ENCODE results near the gene KCNMA1.
"Not testable (repeated sequence)": the region's sequence is repeated elsewhere in the genome, so short reads cannot be mapped to it uniquely, and the experiment has no call there.

Gene KCNMA1

DNA sequence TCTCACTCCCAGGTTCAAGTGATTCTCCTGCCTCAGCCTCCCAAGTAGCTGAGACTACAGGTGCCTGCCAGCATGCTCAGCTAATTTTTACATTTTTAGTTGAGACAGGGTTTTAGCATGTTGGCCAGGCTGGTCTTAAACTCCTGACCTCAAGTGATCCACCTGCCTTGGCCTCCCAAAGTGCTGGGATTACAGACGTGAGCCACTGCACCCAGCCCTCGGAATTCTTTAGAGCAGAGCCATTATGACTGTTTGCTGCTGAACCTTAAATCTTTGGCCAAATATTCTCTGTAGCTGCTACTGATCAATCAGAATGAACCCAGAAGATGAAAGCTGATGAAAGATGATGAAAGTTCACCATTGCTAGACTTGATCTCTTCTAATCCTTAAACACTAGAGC lies 249.9 kb downstream of the KCNMA1 start:
- not testable (repeated sequence) for H2BK5ac ChIP-seq (ENCODE audit: low read length); H3K27me3 ChIP-seq (ENCODE audit: insufficient read depth, low read length, poor library complexity); H2AK5ac ChIP-seq (ENCODE audit: low read length); H3K79me2 ChIP-seq (ENCODE audit: control insufficient read depth, insufficient read depth, low read length); H3K4me3 ChIP-seq (ENCODE audit: low read length); H3K4me1 ChIP-seq (ENCODE audit: control insufficient read depth, low read depth, low read length); H4K8ac ChIP-seq (ENCODE audit: low read depth, low read length); H3K36me3 ChIP-seq (ENCODE audit: control insufficient read depth, insufficient read depth, low read length); DNase-seq; H2BK15ac ChIP-seq (replicated peaks; ENCODE audit: low read depth); H3K18ac ChIP-seq (ENCODE audit: low read length); H3K23ac ChIP-seq (ENCODE audit: low read length); H3K79me1 ChIP-seq (ENCODE audit: low read length); H3K4me2 ChIP-seq (ENCODE audit: low read length); H3K4ac ChIP-seq (ENCODE audit: low read depth, low read length); H3K27ac ChIP-seq (ENCODE audit: low read depth, low read length); H4K5ac ChIP-seq (ENCODE audit: low read length); H3K56ac ChIP-seq (ENCODE audit: low read length); H2BK120ac ChIP-seq (ENCODE audit: low read depth, low read length); H3K9ac ChIP-seq (ENCODE audit: low read length)
- no CpG with 5 or more reads among the region's 2 CpGs for WGBS (ENCODE audit: extremely low coverage, insufficient coverage, low lambda C conversion rate)

DNA sequence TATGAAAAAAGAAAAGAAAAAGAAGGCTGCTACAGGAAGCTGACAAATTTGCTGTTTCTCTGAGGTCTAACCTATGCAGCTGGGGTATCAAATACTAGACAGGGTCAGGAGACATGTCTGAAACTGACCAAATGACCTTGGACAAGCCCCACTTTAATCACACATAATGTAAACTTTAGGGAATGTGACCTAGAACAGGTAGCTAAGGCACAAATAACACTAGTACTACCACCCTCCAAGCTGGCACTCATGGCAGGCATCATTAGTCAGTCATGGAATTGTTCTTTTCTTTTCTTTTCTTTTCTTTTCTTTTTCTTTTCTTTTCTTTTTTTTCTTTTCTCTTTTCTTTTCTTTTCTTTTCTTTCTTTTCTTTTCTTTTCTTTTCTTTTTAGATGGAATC lies 250.4 kb downstream of the KCNMA1 start:
- no peaks in the 10 kb centered on the region for H3K79me2 ChIP-seq (ENCODE audit: control insufficient read depth, insufficient read depth, low read length)
- no peak overlapping the region for H3K23ac ChIP-seq (ENCODE audit: low read length)
- no peak overlapping the region for H3K4ac ChIP-seq (ENCODE audit: low read depth, low read length)
- no peak overlapping the region for H3K27ac ChIP-seq (ENCODE audit: low read depth, low read length)
- H4K5ac ChIP-seq (ENCODE audit: low read length) = no peak overlapping the region
- H3K56ac ChIP-seq (ENCODE audit: low read length) = no peak overlapping the region
- H3K4me3 ChIP-seq (ENCODE audit: low read length) = no peak overlapping the region
- H3K9ac ChIP-seq (ENCODE audit: low read length) = no peak overlapping the region
- H2BK15ac ChIP-seq (replicated peaks; ENCODE audit: low read depth) = no peak overlapping the region
- H3K4me2 ChIP-seq (ENCODE audit: low read length) = no peak overlapping the region
- H2AK5ac ChIP-seq (ENCODE audit: low read length) = no peak overlapping the region
- no peak overlapping the region for H3K18ac ChIP-seq (ENCODE audit: low read length)
- H3K36me3 ChIP-seq (ENCODE audit: control insufficient read depth, insufficient read depth, low read length) = no peaks in the 10 kb centered on the region
- no peaks in the 10 kb centered on the region for H3K79me1 ChIP-seq (ENCODE audit: low read length)
- H3K4me1 ChIP-seq (ENCODE audit: control insufficient read depth, low read depth, low read length) = no peaks in the 10 kb centered on the region
- H2BK5ac ChIP-seq (ENCODE audit: low read length) = no peak overlapping the region
- H3K27me3 ChIP-seq (ENCODE audit: insufficient read depth, low read length, poor library complexity) = no peaks in the 10 kb centered on the region
- H2BK120ac ChIP-seq (ENCODE audit: low read depth, low read length) = no peak overlapping the region
- no peak overlapping the region for H4K8ac ChIP-seq (ENCODE audit: low read depth, low read length)
- no peak for DNase-seq

DNA sequence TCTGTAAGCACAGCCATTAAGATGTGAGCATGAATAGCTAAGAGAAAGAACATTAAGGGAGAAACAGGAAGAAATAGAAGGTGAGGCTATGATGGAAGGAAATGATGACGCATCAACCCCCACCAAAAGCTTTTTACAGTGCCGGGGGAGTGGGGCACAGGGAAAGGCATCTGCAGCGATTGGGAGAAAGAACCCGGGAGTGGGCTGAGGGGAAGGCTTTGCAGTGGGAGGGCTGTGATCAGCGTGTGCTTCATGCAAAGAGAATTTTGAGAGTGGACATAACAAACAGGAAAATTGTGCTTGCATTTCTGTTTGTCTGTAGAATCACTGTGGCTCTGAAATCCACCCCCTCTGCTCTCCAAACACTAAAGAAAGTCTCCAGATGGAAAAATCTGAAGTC lies 250.8 kb downstream of the KCNMA1 start:
- no peak overlapping the region for H2BK5ac ChIP-seq (ENCODE audit: low read length)

DNA sequence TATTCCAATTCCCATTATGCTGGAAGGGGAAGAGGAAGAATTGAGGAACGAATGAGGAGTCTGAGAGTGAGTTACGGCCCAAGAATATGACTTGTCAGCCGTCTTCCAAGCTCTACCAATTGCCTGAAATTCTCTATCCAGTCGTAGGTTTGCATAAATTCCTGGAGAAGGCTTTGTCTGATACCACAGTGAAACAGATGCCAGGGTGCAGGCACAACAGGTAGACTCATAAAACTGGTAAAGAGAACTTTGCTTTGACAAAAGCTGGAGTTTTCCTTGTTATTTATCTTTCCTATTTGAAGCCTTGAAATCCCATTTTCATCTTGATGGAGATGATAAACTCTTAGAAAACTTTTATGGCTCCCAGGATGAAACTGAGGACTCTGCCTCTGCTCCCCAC lies 251.2 kb downstream of the KCNMA1 start:
- no peak overlapping the region for H4K5ac ChIP-seq (ENCODE audit: low read length)
- no peak overlapping the region for H4K8ac ChIP-seq (ENCODE audit: low read depth, low read length)
- no peak overlapping the region for H2BK120ac ChIP-seq (ENCODE audit: low read depth, low read length)
- H3K23ac ChIP-seq (ENCODE audit: low read length) = no peak overlapping the region
- no CpG with 5 or more reads among the region's 4 CpGs for WGBS (ENCODE audit: extremely low coverage, insufficient coverage, low lambda C conversion rate)
- no peak overlapping the region for H3K4me3 ChIP-seq (ENCODE audit: low read length)
- no peaks in the 10 kb centered on the region for H3K79me2 ChIP-seq (ENCODE audit: control insufficient read depth, insufficient read depth, low read length)
- H2BK15ac ChIP-seq (replicated peaks; ENCODE audit: low read depth) = no peak overlapping the region
- H2BK5ac ChIP-seq (ENCODE audit: low read length) = no peak overlapping the region
- H3K4ac ChIP-seq (ENCODE audit: low read depth, low read length) = no peak overlapping the region
- no peak overlapping the region for H3K18ac ChIP-seq (ENCODE audit: low read length)
- H3K4me1 ChIP-seq (ENCODE audit: control insufficient read depth, low read depth, low read length) = no peaks in the 10 kb centered on the region
- H3K9ac ChIP-seq (ENCODE audit: low read length) = no peak overlapping the region
- H3K4me2 ChIP-seq (ENCODE audit: low read length) = no peak overlapping the region
- no peak overlapping the region for H3K56ac ChIP-seq (ENCODE audit: low read length)
- no peaks in the 10 kb centered on the region for H3K27me3 ChIP-seq (ENCODE audit: insufficient read depth, low read length, poor library complexity)
- H3K36me3 ChIP-seq (ENCODE audit: control insufficient read depth, insufficient read depth, low read length) = no peaks in the 10 kb centered on the region
- no peak overlapping the region for H2AK5ac ChIP-seq (ENCODE audit: low read length)
- no peaks in the 10 kb centered on the region for H3K79me1 ChIP-seq (ENCODE audit: low read length)
- DNase-seq = no peak
- H3K27ac ChIP-seq (ENCODE audit: low read depth, low read length) = no peak overlapping the region

More for the DNA sequence above, 250.8 kb downstream of the KCNMA1 start:
- Histone ChIP-seq H2AK5ac (ENCODE audit: low read length) (no peak overlapping the region), H3K4ac (ENCODE audit: low read depth, low read length) (no peak overlapping the region), H3K23ac (ENCODE audit: low read length) (no peak overlapping the region), H3K27ac (ENCODE audit: low read depth, low read length) (no peak overlapping the region), H3K4me3 (ENCODE audit: low read length) (no peak overlapping the region), H4K8ac (ENCODE audit: low read depth, low read length) (no peak overlapping the region), H2BK120ac (ENCODE audit: low read depth, low read length) (no peak overlapping the region), H3K56ac (ENCODE audit: low read length) (no peak overlapping the region), H3K4me1 (ENCODE audit: control insufficient read depth, low read depth, low read length) (no peaks in the 10 kb centered on the region), H3K4me2 (ENCODE audit: low read length) (no peak overlapping the region), H3K27me3 (ENCODE audit: insufficient read depth, low read length, poor library complexity) (no peaks in the 10 kb centered on the region), H3K18ac (ENCODE audit: low read length) (no peak overlapping the region), H3K79me1 (ENCODE audit: low read length) (no peaks in the 10 kb centered on the region), H4K5ac (ENCODE audit: low read length) (no peak overlapping the region), H3K36me3 (ENCODE audit: control insufficient read depth, insufficient read depth, low read length) (no peaks in the 10 kb centered on the region), H3K9ac (ENCODE audit: low read length) (no peak overlapping the region), H2BK15ac (replicated peaks; ENCODE audit: low read depth) (no peak overlapping the region), H3K79me2 (ENCODE audit: control insufficient read depth, insufficient read depth, low read length) (no peaks in the 10 kb centered on the region)
- no CpG with 5 or more reads among the region's 5 CpGs for WGBS (ENCODE audit: extremely low coverage, insufficient coverage, low lambda C conversion rate)
- DNase-seq = no peak

DNA sequence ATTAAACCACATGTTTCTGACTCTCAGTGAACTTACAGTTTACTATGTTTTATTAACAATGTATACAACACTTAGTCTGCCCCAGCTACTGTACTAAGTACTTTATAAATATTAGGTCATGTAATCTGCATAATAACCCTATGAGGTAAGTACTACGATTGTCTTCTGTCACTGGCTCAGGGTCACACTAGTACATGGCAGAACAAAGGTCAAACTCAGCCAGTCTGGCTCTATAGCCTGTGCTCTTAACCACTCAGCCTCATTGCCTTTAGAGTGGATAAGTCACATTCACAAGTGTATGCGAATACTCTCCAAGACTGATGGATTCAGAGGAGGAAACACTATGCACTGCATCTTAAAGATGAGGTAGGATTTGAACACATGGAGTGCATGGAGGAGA lies 252.3 kb downstream of the KCNMA1 start:
- Histone ChIP-seq H3K27me3 (ENCODE audit: insufficient read depth, low read length, poor library complexity) (no peaks in the 10 kb centered on the region), H4K5ac (ENCODE audit: low read length) (no peak overlapping the region), H3K79me2 (ENCODE audit: control insufficient read depth, insufficient read depth, low read length) (no peaks in the 10 kb centered on the region), H2BK5ac (ENCODE audit: low read length) (no peak overlapping the region), H3K4me1 (ENCODE audit: control insufficient read depth, low read depth, low read length) (no peaks in the 10 kb centered on the region), H2BK120ac (ENCODE audit: low read depth, low read length) (no peak overlapping the region), H3K9ac (ENCODE audit: low read length) (no peak overlapping the region), H3K79me1 (ENCODE audit: low read length) (no peaks in the 10 kb centered on the region), H3K18ac (ENCODE audit: low read length) (no peak overlapping the region), H3K36me3 (ENCODE audit: control insufficient read depth, insufficient read depth, low read length) (no peaks in the 10 kb centered on the region), H4K8ac (ENCODE audit: low read depth, low read length) (no peak overlapping the region), H3K23ac (ENCODE audit: low read length) (no peak overlapping the region), H2AK5ac (ENCODE audit: low read length) (no peak overlapping the region), H3K4me2 (ENCODE audit: low read length) (no peak overlapping the region), H2BK15ac (replicated peaks; ENCODE audit: low read depth) (no peak overlapping the region), H3K4me3 (ENCODE audit: low read length) (no peak overlapping the region), H3K4ac (ENCODE audit: low read depth, low read length) (no peak overlapping the region), H3K56ac (ENCODE audit: low read length) (no peak overlapping the region), H3K27ac (ENCODE audit: low read depth, low read length) (no peak overlapping the region)
- DNase-seq = no peak
- WGBS (ENCODE audit: extremely low coverage, insufficient coverage, low lambda C conversion rate) = no CpG with 5 or more reads among the region's 2 CpGs

DNA sequence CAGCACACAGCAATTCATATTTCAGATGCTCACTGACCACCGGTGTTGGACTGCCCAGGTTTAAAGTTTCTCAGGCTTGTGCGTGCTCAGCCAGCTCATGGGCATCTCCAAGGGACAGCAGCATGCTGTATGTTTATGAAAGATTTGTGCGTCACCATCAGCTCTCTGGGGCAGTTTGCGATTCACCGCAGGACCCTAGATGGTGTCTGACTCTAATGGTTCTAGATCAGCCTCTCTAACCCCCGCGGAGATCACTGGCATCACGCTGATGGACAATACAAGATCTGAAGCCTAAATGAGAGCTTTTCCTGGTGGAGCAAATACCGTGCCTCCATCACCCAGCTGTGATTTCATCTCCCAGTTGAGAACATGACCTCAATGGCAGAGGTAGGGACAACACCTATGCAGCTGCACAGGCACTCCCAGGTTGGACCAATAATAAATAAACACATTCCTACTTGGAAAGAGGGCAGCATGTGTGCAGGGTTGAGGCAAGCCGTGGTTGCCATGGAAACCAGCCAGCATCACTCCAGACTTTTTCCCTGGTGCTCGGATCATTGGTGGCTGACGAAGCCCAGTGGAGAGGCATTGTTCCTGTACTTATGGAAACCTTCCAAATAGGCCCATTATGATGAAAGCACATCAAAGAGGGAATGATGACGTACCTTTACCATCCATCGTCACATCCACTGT lies 253.6 kb downstream of the KCNMA1 start:
- no peak for DNase-seq
- Histone ChIP-seq H2BK15ac (replicated peaks; ENCODE audit: low read depth) (no peak overlapping the region), H4K5ac (ENCODE audit: low read length) (no peak overlapping the region), H4K8ac (ENCODE audit: low read depth, low read length) (no peak overlapping the region), H3K79me1 (ENCODE audit: low read length) (no peaks in the 10 kb centered on the region), H3K4me2 (ENCODE audit: low read length) (no peak overlapping the region), H3K36me3 (ENCODE audit: control insufficient read depth, insufficient read depth, low read length) (no peaks in the 10 kb centered on the region), H3K9ac (ENCODE audit: low read length) (no peak overlapping the region), H3K4me1 (ENCODE audit: control insufficient read depth, low read depth, low read length) (no peaks in the 10 kb centered on the region), H3K27me3 (ENCODE audit: insufficient read depth, low read length, poor library complexity) (no peaks in the 10 kb centered on the region), H3K27ac (ENCODE audit: low read depth, low read length) (no peak overlapping the region), H3K4ac (ENCODE audit: low read depth, low read length) (no peak overlapping the region), H3K4me3 (ENCODE audit: low read length) (no peak overlapping the region), H3K79me2 (ENCODE audit: control insufficient read depth, insufficient read depth, low read length) (no peaks in the 10 kb centered on the region), H2BK120ac (ENCODE audit: low read depth, low read length) (no peak overlapping the region), H3K56ac (ENCODE audit: low read length) (no peak overlapping the region), H3K23ac (ENCODE audit: low read length) (no peak overlapping the region), H2BK5ac (ENCODE audit: low read length) (no peak overlapping the region), H2AK5ac (ENCODE audit: low read length) (no peak overlapping the region), H3K18ac (ENCODE audit: low read length) (no peak overlapping the region)
- WGBS (ENCODE audit: extremely low coverage, insufficient coverage, low lambda C conversion rate) = no CpG with 5 or more reads among the region's 14 CpGs

Measured in mesendoderm (in vitro differentiated cells).